ENCODE measurements around the gene SH3PXD2A.
"Not testable (repeated sequence)": the region's sequence is repeated elsewhere in the genome, so short reads cannot be mapped to it uniquely, and the experiment has no call there.

SH3PXD2A gene

DNA sequence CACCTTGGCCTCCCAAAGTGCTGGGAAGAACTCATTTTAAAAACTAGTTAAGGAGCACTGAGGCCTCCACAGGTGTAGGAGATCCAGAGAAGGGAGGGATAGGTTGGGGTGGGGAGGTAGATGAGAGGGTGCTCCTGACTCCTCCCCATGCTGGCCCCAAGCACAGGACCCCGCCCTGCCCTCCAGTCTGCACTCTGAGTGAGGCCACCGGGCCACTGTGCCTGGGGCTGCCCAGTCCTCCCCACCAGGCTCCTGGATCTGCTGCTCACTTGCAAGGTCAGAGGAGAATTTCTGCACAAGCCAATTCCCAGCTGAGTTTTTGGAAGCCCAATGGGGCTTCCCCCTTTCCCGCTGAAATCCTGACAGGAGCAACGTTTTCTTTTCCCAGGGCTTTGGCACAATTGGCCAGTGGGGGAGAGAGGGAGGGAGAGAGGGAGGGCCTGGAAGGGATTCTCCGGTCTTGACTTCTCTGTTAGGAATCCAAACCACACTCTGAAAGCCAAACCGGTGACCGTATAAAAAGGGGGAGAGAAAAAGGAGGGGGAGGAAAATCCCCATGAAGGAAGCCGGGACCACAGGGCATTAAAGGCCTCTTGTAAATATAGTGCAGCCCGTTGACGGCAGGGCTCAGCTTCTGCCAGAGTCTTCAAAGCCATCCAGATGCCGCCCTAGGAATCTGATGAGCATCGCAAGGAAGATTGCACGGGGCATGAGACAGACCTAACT, 116.2 kb downstream of the SH3PXD2A start:
- no peak for DNase-seq

DNA sequence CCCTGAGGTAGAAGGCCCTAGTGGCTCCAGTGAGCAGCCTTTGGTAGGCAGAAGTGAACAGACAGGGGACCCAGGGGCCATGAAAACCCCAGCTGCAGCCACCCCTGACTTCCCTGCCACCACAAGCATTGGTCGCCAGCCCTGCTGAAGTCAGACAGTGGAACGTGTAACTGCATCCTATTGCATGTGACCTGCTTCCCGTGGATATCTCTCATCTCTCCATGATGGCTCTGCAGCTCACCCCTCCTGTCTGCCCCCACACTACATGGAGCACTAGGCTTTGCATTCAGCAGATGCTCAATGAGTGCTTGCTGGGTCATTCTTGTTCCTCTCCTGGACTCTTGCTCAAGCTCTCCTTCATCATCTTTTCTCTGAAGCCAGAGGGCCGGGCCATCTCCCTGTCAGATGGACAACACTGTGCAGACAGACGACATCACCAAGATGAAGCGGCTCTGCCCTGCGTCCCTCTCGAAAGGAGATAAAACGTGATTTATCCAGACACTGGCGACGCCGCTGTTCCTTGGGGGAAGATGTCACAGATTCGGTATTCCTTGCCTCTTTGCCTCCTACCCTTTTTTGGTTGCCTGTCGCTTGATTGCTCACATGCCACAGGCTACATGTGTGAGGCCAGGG, 117.5 kb downstream of the SH3PXD2A start:
- DNase-seq: no peak

DNA sequence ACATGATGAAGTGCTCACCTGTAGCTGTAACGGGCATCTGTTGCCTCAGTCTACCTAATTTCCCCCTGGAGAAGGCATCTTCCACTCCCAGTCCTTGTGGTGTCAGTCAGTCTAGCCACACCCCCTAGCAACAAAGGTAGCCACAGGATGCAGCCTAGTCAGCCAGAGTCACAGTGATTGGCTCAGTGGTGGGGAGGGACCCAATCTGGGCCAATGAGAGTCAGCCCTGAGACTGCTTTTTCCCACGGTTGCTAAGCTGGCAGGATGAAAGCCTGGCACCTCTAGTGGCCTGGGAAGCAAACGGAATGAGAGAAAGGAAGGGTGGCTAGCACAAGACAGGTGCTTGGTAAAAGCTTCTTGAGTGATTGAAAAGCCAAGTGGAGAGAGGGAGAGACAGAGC, 118.6 kb downstream of the SH3PXD2A start:
- peak in 1 of 2 donors; percentile 9 for DNase-seq

DNA sequence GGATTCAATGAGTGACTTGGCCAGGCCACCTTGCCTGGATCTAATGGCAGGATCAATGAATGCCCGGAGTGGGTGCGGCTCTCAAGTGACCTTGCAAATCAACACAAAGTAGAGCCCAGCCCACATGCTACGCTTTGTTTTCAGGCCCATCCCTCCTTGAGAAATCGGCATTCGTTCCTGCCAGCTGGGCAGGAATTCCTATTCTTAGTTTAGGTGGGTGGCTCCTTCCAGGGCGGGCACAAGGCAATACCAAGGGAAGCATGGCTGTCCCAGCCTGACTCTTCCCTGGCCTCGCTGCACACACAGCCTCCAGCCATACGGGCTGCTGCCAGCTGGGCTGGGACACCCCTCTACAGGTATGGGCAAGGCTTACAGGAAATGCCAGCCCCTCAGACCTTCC, 119.3 kb downstream of the SH3PXD2A start:
- no peak for DNase-seq

DNA sequence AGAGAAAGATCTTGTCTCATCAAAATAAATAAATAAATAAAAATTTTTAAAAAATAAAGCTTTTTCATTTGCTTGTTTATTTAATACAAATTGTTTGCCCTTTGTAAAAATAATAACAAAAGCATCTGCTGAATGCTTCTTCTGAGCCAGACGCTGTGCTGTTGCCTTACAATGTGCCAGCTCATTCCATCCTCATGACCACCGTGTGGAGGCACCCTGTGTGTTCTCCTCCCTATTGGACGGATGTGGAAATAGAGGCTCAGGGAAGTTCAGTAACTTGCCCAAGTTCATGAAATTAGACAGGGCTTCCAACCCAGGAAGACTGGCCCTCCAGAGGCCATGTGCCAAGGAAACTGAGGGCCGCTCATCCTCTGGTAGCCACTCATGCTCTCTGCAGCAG, 120.6 kb downstream of the SH3PXD2A start:
- DNase-seq: no peak

DNA sequence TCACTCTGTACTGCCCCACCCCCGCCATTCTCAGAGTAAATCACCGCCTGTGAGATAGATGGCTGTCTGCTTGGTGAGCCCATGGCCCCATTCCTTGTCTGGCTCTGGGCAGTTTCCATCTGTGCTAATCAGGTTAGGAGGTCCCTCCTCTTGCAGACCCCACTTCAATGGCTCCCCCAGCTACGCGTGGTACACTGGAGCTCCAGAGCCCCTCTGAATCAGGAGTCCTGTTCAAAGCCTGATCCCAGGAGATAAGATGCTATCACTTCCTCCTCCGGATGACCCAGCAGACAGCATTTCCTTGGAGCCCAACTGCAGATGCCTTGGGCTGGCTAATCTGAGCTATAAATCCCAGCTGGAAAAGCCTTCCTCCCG, 122.3 kb downstream of the SH3PXD2A start:
- no peak for DNase-seq

DNA sequence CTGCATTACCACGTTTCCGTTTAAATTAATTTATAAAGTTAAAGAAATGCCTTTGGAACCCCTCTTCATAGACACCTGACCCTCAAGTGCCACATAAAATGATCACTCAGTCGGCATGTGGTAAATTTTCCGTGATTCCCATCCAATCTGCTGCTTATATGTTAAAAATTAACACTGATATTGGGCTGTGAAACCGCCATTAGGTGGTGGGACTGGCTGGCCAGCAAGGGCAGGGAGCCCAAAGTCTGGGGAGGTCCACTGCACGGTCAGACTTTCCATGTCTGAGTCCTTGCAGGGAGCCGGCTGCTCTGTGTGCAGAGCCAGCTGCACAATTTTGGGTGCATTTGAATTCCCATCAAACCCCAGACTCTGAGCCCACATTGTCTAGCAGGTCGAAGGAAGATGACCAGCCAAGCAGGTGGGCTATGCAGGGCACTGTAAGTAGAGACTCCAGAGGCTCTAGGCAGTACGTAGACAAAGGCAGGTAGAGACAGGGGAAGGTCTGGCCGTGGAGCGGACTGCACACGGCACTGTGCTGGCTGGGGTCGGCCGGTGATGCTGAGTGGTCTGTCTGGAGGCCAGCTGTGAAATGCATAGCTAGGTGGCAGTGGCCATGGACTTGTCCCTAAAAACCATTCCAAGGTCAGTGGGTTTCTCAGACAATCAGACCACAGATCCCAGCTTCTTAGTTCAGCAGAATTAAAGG, 122.9 kb downstream of the SH3PXD2A start:
- DNase-seq: no peak

DNA sequence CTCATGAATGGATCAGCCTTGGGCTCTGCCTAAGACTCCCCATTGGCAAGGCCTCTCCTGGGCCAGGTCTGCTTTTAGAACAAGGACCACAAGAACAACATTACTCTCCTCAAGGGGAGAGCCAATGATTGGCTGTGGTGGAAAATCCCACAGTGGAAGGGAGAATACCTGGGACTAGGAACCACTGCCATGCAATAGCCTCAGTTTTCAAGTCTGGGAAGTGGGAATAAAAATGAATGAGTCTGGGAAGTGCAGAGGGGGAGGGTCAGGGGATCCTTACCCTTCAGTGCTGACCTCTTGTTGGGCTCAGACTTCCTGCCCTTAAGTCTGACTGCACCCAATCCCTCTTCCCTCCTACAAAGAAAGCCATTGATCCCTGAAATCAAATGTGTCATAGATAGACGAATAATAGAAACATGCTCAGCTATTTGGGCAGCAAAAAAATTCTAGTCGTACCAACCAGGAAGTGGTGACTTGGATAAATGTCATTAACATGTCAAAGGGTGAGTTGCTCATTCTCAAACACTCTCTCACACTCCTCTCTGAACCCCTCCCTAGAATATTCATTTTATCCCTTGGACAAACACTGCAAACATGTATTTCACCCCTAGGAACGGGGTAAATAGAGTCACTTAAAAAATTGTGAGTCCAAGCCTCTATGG, 123.6 kb downstream of the SH3PXD2A start:
- DNase-seq: no peak

DNA sequence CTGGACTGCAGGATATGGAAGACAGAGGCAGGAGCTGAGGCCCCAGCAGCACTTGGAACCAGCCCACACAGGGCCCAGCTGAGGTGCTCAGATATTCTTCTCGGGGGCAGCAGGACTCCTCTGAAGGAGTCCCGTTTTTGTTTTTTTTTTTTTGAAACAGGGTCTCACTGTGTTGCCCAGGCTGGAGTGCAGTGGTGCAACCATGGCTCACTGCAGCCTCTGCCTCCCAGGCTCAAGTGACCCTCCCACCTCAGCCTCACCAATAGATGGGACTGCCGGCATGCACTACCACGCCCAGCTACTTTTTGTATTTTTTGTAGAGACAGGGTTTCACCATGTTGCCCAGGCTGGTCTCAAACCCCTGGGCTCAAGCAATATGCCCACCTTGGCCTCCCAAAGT, 124.3 kb downstream of the SH3PXD2A start:
- DNase-seq: not testable (repeated sequence)

DNA sequence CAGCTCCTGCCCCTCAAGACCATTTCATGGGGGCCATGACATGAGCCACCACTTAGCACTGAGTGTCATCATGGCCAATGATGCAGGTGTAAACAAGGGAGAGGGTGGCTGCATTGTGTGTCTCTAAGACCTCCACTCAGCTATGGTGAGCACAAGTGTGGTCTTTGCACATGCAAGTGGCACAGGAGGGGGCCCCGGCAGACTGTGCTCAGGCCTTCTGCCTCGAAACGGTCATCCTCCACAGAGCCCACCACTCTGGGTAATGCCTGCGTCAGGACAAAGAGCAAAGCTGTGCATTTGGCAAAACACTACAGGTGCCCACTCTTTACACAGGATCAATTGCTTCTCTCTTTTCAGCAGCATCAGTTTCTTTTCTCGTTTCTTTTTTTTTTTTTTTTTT, 125.5 kb downstream of the SH3PXD2A start:
- DNase-seq: no peak

DNA sequence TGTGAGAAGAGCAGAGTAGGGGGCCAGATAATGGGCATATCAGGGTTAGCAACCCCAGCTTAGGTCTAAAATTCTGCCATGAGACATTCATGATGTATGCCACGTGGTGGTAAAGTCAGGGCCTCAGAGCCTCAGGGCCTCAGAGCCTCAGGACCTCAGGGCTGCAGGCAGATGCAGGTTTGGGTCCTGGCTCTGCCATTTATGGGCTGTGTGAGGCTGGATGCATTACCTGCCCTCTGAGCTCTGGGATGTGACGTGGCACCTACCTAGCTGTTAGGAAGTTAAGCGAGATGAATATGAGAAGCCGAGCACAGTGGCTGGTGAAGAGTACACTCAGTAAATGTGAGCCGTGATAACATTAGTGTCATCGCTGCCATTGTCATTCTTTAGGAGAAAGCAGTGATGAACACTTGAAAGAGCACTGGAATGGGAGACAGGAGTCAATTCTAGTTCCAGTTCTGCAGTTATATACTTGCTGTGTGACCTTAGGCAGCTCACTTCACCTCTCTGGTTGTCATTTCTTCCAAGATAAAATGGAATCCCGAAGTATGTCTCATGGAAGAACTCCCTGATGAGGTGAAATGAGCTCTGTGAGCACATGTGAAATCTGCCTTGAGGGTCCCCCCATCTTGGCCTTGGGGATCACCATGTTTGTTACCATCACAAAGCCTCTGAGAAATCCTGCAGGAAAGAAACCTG, 127.2 kb downstream of the SH3PXD2A start:
- no peak for DNase-seq

DNA sequence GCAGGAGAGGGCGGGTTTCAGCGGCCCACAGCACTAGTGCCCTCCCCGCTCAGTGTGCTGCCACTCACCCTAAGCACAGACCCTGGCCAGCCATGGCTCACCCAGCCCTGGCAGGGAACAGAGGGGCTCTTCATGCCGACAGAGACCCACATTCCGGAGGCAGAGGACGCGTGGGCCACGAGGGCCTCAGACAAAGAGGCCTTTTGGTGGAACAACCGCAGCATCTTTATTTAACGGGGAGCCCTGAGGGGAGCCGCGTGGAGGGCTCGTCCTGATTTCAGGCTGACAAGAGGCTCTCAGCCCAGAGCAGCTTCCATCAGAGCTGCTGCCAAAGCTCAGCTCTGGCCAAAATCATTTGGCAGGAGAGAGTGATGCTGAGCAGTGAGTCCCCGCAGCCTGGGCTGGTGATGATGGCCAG, 127.8 kb downstream of the SH3PXD2A start:
- DNase-seq: no peak

DNA sequence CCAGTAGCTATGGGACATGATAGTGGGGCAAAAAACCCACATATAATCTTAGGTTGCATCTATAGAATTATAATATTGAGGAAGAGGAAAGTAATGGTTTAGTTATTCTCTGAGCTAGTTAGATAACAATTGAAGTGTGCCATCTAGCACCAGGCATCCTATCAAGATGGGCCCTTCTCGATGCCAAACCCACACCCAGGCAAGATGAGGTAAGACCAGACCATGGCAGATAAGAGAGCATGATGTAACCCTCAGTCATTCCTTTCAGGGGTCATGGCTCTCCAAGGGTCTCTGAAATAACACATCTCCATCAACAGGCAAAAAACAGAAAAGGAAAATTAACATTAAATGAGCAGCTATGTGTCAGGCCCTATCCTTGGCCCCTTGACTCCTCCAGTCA, 128.7 kb downstream of the SH3PXD2A start:
- no peak for DNase-seq

DNA sequence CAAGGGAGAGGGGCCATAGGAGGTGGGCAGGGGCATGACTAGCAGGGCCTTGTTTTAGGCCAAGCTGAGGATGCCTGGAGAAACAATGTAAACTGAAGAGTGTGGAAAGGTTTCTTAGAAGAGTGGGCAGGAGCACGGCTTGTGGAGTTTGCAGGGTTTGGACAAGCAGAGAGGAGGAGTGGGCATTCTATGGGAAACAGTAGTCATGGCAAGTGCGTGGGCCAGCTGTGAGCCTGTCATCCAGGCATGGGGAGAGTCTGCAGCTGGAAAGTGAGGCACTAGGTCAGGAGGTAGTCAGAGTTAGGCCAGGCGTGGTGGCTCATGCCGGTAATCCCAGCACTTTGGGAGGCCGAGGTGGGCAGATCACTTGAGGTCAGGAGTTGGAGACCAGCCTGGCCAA, 130.1 kb downstream of the SH3PXD2A start:
- DNase-seq: no peak

DNA sequence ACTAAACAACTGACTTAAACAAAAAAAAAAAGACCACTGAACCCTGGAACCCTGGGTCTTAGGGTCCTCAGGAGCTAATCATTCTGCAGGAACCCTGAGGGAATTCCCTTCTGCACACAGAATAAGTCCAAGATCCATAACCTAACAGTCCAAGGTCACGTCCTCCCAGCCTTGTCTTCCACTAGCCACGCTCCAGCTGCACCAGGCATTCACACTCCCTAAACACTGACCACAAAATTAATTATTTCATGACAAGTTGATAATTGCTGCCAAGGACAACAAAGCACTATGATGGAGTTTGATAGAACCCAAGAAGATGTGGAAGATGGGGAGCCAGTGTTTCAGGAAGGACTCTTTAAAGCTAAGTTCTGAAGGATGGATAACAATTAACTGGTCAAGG, 130.6 kb downstream of the SH3PXD2A start:
- DNase-seq: no peak

DNA sequence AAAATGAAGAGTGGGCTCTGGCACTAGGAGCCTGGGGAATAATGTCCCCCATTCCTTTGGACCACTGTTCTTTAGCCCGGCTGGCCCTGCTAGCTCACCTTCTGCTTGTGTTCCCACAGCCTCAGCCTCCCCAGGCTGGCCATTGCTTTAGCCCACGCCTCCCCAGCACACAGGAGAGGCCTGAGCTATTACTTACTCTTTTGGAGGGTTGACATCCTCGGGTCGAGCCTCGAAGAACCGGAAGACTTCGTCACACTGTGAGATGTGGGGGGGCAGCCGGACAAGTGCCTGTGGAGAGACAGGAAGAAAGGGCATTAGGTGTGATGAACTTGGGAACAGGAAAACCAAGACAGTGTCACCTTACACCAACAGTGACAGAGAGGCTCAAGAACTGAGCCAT, 131.3 kb downstream of the SH3PXD2A start:
- DNase-seq: no peak

DNA sequence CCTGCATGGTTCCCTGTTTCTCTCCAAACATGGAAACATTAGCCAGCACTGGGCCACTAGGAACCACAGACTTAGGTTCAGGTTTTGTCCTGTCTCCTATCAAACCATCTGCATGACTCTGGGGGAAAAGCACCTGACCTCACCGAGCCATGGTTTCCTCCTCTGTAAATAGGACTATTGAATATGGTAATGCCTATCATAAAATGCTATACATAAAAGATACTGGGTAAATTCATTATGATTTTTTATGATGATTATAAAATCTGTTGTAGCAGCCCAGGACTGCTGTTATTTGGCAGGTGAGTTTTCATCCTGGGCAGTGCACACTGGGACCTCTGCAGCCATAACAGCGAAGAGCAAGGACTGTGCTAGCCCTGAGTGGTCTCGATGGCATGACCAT, 131.8 kb downstream of the SH3PXD2A start:
- DNase-seq: no peak

DNA sequence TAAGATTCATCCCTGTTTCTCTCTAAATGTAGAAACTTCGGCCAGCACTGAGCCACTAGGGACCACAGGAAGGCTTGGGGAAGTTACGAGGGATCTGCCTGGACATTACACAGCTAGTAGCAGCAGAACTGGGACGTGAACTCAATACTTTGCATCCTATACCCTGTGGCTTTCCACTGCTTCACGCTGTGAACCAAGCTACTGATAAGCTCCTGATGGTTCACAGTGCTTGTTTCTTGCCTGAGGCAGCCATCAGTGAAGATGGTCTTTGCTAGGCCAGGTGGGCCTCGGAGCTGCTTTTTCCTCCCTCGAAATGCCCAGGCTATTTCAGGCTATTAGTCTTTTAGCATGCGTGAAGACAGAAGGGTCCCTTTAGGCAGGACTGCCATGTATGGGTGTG, 132.7 kb downstream of the SH3PXD2A start:
- DNase-seq: no peak

DNA sequence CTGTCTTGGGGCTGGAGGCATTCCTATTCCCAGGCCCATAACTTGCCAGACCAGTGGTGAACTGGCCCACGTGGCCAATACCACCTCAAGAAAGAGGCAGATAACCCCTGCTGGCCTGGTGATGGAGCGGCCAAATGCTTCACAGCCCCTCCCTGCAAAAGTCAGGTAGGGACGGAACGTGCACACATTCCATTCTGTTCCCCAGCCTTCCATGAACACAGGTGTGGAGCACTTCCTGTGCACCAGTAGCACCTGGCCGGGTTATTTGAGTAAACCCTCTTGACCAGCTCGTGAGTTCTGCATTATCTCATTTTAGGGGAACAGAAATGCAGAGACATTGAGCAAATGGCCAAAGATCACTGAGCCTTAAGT, 134.4 kb downstream of the SH3PXD2A start:
- no peak for DNase-seq

DNA sequence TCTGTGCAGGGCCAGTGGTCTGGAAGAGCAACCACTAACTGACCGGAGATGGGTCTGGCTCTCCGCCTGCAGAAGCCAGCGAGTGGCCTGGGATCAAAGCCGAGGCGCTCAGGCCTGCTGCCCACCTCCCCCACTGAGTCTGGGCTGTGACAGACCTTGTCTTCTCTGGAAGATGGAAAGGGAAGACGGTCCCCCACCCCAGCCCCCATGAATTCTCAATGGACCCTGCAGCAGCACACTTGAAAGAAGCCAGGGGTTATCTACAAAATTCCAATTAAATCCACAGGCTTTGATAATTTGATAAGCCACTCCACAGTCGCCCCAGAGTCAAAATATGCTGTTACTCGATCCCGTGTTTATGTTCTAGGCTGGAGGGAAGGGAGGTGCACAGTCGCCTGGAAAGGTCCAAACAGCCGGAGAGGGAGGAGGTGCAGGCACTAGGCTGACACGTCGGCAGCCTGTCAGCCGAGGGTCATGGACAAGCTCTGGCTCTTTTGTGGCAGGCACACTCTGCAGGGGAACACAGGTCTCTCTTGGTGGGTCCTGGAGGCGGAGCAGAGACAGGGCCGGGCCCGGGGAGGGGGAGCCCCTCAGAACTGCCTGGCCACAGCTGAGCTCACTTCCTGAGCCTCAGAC, 134.9 kb downstream of the SH3PXD2A start:
- no peak for DNase-seq

DNA sequence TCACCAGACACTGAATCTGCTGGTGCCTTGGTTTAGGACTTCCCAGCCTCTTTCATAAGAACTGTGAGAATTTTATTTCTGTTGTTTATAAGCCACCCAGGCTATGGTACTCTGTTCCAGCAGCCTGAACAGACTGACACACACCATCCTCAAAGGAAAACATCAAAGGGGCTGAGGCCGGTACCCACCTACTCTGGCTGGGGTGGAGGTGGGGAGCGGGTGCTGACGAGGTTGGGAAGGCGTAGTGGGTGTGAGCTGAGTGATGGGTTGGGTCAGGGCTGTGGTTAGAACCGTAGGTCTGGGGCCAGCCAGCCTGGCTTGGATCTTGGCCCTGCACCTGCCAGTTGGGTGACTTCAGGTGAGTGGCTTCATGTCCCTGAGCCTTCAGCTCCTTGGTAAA, 136.3 kb downstream of the SH3PXD2A start:
- no peak for DNase-seq

DNA sequence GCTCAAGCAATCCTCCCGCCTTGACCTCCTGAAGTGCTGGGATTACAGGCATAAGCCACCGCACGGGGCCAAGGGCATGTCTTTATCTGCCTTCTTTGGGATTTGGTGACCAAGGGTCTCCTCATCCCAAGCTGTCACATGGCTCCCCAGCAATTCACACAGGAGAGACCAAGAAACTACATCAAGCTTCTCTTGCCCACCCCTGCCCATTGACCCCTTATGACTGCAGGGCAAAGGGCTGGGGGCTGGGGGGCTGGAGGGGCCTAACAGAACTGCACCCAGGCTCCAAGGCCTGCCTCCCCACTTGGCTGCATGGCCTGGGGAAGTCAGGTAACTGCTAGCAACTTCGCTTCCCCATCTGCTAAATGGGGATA, 137.1 kb downstream of the SH3PXD2A start:
- no peak for DNase-seq
